Skeletal muscle satellite cell (primary cell): ENCODE data around the gene PRKCE.

ENCODE experiments used
- H3K27me3 ChIP-seq: 2 replicates; pipeline ENCODE4 v1.7.0; 2013; ENCODE audit warnings: low read length; ENCODE audit not compliant: control insufficient read depth, insufficient read depth
- H3K36me3 ChIP-seq: 2 replicates; pipeline ENCODE4 v1.7.0; 2013; ENCODE audit warnings: mild to moderate bottlenecking, control low read depth, low read length; ENCODE audit not compliant: insufficient read depth
- H3K4me1 ChIP-seq: 2 replicates; pipeline ENCODE4 v1.7.0; 2013; ENCODE audit warnings: low read length; ENCODE audit not compliant: control insufficient read depth, insufficient read depth
- H3K4me2 ChIP-seq: 2 replicates; pipeline ENCODE4 v1.7.0; 2013; ENCODE audit warnings: mild to moderate bottlenecking, low read length
- H3K4me3 ChIP-seq: 2 replicates; pipeline ENCODE4 v1.7.0; 2013; ENCODE audit warnings: low read length
- H3K9ac ChIP-seq: 2 replicates; pipeline ENCODE4 v1.7.0; 2013; ENCODE audit warnings: mild to moderate bottlenecking, low read depth, low read length, moderate library complexity
- H3K9me3 ChIP-seq: replicated peaks from 2 replicates; pipeline ENCODE4 v1.7.0; 2013; ENCODE audit warnings: mild to moderate bottlenecking, control low read depth, low read length

Gene PRKCE

GRCh38 chr2:45902781-45903375 is 251.4 kb downstream of the PRKCE start:
- H3K4me3 ChIP-seq: no peak overlapping the region
- H3K4me2 ChIP-seq: no peak overlapping the region
- H3K27me3 ChIP-seq: no peaks in the 10 kb centered on the region
- no peak overlapping the region for H3K9ac ChIP-seq
- no peaks in the 10 kb centered on the region for H3K9me3 ChIP-seq
- peaks cover 8% of the 10 kb centered on the region for H3K4me1 ChIP-seq
- H3K36me3 ChIP-seq: no peaks in the 10 kb centered on the region

- H3K9me3 ChIP-seq: no peaks in the 10 kb centered on the region
- H3K9ac ChIP-seq: no peak overlapping the region
- H3K36me3 ChIP-seq: no peaks in the 10 kb centered on the region
- H3K4me2 ChIP-seq: peak overlapping the region; percentile 37
- no peaks in the 10 kb centered on the region for H3K27me3 ChIP-seq
- peak overlapping the region; percentile 32 for H3K4me3 ChIP-seq
- peaks cover 8% of the 10 kb centered on the region for H3K4me1 ChIP-seq
Observed at GRCh38 chr2:45904267-45904945, 252.9 kb downstream of the PRKCE start.

GRCh38 chr2:45904946-45905631 is 253.6 kb downstream of the PRKCE start:
- peak overlapping the region; percentile 37 for H3K4me2 ChIP-seq
- H3K27me3 ChIP-seq: no peaks in the 10 kb centered on the region
- H3K4me1 ChIP-seq: peaks cover 8% of the 10 kb centered on the region
- H3K36me3 ChIP-seq: no peaks in the 10 kb centered on the region
- no peak overlapping the region for H3K4me3 ChIP-seq
- no peaks in the 10 kb centered on the region for H3K9me3 ChIP-seq
- no peak overlapping the region for H3K9ac ChIP-seq

GRCh38 chr2:45905632-45905958 is 254.1 kb downstream of the PRKCE start:
- Histone ChIP-seq H3K27me3 (no peaks in the 10 kb centered on the region), H3K36me3 (no peaks in the 10 kb centered on the region), H3K4me3 (no peak overlapping the region), H3K4me1 (peaks cover 8% of the 10 kb centered on the region), H3K9me3 (no peaks in the 10 kb centered on the region), H3K4me2 (no peak overlapping the region), H3K9ac (no peak overlapping the region)

- peaks cover 8% of the 10 kb centered on the region for H3K4me1 ChIP-seq
- no peaks in the 10 kb centered on the region for H3K27me3 ChIP-seq
- no peak overlapping the region for H3K4me3 ChIP-seq
- no peaks in the 10 kb centered on the region for H3K36me3 ChIP-seq
- no peaks in the 10 kb centered on the region for H3K9me3 ChIP-seq
- no peak overlapping the region for H3K9ac ChIP-seq
- H3K4me2 ChIP-seq: no peak overlapping the region
Observed at GRCh38 chr2:45907592-45907991, 256.1 kb downstream of the PRKCE start.

GRCh38 chr2:45908316-45909170 is 257.1 kb downstream of the PRKCE start:
- no peak overlapping the region for H3K4me3 ChIP-seq
- no peaks in the 10 kb centered on the region for H3K9me3 ChIP-seq
- no peak overlapping the region for H3K4me2 ChIP-seq
- peaks cover 8% of the 10 kb centered on the region for H3K4me1 ChIP-seq
- no peaks in the 10 kb centered on the region for H3K27me3 ChIP-seq
- H3K9ac ChIP-seq: no peak overlapping the region
- H3K36me3 ChIP-seq: no peaks in the 10 kb centered on the region

GRCh38 chr2:45909171-45909565 is 257.7 kb downstream of the PRKCE start:
- peaks cover 7% of the 10 kb centered on the region for H3K4me1 ChIP-seq
- no peaks in the 10 kb centered on the region for H3K27me3 ChIP-seq
- no peaks in the 10 kb centered on the region for H3K9me3 ChIP-seq
- no peaks in the 10 kb centered on the region for H3K36me3 ChIP-seq
- H3K9ac ChIP-seq: no peak overlapping the region
- no peak overlapping the region for H3K4me3 ChIP-seq
- H3K4me2 ChIP-seq: no peak overlapping the region

GRCh38 chr2:45909677-45910191 is 258.3 kb downstream of the PRKCE start:
- H3K27me3 ChIP-seq: no peaks in the 10 kb centered on the region
- H3K36me3 ChIP-seq: no peaks in the 10 kb centered on the region
- H3K4me1 ChIP-seq: peaks cover 2% of the 10 kb centered on the region
- no peak overlapping the region for H3K4me3 ChIP-seq
- no peaks in the 10 kb centered on the region for H3K9me3 ChIP-seq
- no peak overlapping the region for H3K4me2 ChIP-seq
- H3K9ac ChIP-seq: no peak overlapping the region

GRCh38 chr2:45910473-45911060 is 259.1 kb downstream of the PRKCE start:
- no peak overlapping the region for H3K4me3 ChIP-seq
- H3K9me3 ChIP-seq: no peaks in the 10 kb centered on the region
- no peak overlapping the region for H3K4me2 ChIP-seq
- no peaks in the 10 kb centered on the region for H3K4me1 ChIP-seq
- H3K27me3 ChIP-seq: no peaks in the 10 kb centered on the region
- no peaks in the 10 kb centered on the region for H3K36me3 ChIP-seq
- H3K9ac ChIP-seq: no peak overlapping the region

GRCh38 chr2:45911538-45911937 is 260.1 kb downstream of the PRKCE start:
- H3K36me3 ChIP-seq: no peaks in the 10 kb centered on the region
- H3K27me3 ChIP-seq: no peaks in the 10 kb centered on the region
- no peak overlapping the region for H3K4me3 ChIP-seq
- no peaks in the 10 kb centered on the region for H3K9me3 ChIP-seq
- no peak overlapping the region for H3K4me2 ChIP-seq
- H3K4me1 ChIP-seq: no peaks in the 10 kb centered on the region
- no peak overlapping the region for H3K9ac ChIP-seq

- Histone ChIP-seq H3K9me3 (no peaks in the 10 kb centered on the region), H3K4me1 (no peaks in the 10 kb centered on the region), H3K4me3 (no peak overlapping the region)
Observed at GRCh38 chr2:45912109-45912508, 260.6 kb downstream of the PRKCE start.

More at GRCh38 chr2:45912109-45912508, 260.6 kb downstream of the PRKCE start:
- Histone ChIP-seq H3K4me2 (no peak overlapping the region), H3K27me3 (no peaks in the 10 kb centered on the region), H3K36me3 (no peaks in the 10 kb centered on the region), H3K9ac (no peak overlapping the region)
